GM12801 (cell line): ENCODE measurements around the gene MAS1.

Experiments used
- TF ChIP-seq, protein P1 (sequence below): IDR thresholded peaks from one replicate; pipeline ENCODE4 v1.5.1; 2011; ENCODE audit warnings: control low read depth; ENCODE audit not compliant: insufficient read length; ENCODE audit errors: extremely low read depth

MAS1 gene

DNA sequence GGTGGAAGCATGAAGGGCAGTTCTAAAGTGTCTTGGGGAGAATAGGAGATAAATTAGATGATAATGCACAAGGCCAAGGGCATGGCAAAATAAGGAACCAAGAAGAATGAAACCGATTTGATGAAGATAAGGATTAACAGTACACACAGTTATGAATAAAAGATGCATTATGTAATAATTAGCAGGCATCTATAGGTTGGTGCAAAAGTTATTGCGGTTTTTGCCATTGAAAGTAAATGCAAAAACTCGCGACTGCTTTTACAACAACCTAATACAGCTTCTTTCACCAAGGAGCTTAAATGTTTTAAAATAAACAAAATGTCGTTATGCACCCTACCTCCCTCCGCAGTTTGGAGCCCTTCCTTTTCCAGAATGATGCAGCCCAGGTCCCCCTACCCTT, 29.0 kb downstream of the MAS1 start:
- TF ChIP-seq, protein P1, sequence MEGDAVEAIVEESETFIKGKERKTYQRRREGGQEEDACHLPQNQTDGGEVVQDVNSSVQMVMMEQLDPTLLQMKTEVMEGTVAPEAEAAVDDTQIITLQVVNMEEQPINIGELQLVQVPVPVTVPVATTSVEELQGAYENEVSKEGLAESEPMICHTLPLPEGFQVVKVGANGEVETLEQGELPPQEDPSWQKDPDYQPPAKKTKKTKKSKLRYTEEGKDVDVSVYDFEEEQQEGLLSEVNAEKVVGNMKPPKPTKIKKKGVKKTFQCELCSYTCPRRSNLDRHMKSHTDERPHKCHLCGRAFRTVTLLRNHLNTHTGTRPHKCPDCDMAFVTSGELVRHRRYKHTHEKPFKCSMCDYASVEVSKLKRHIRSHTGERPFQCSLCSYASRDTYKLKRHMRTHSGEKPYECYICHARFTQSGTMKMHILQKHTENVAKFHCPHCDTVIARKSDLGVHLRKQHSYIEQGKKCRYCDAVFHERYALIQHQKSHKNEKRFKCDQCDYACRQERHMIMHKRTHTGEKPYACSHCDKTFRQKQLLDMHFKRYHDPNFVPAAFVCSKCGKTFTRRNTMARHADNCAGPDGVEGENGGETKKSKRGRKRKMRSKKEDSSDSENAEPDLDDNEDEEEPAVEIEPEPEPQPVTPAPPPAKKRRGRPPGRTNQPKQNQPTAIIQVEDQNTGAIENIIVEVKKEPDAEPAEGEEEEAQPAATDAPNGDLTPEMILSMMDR: no peak

DNA sequence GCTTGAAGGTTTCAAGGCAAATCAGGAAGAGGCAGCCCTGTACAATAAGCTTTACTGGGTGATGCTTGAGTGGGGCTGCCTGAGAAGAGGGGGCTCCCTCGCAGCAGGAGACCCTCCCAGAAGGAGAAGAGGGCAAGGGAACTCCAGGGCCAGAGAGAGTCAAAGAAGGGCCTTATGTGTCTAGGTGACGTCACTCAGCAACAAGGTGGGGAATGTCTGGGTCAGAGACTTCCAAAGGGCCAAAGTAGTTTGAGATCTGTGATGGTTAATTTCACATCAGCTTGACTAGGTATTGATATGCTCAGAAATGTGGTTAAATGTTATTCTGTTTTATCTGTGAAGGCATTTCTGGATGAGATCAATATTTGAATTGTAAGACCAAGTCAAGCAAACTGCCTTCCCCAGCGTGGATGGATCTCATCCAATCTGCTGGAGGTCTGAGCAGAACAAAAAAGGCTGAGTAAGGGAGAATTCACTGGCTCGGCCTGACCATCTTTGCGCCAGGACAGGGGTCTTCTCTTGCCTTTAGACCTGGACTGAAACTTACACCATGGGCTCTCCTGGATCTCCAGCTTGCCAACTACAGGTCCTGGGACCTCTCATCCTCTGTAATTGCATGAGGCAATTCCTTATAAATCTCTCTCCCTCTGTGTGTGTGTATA, 35.9 kb downstream of the MAS1 start:
- TF ChIP-seq, protein P1: no peak

DNA sequence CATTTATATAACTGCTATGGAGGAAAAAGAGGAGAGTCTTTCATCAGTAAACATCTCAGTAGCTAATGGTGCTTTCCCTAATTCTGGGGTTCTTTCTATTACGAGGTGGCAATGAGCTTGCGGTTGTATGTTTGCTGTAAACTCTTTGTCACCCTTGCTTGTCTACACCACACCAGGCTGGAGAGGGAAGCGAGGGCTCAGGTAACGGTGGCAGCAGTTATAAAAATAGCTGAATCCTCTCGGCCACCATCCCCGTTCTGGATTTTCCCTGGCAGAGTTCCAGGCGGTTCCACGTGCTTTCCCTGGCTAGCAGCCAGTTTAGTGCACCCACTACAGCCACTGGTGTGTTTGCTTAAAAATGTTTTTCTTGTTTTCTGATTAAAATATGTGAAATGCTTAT, 39.0 kb downstream of the MAS1 start:
- TF ChIP-seq, protein P1: no peak

DNA sequence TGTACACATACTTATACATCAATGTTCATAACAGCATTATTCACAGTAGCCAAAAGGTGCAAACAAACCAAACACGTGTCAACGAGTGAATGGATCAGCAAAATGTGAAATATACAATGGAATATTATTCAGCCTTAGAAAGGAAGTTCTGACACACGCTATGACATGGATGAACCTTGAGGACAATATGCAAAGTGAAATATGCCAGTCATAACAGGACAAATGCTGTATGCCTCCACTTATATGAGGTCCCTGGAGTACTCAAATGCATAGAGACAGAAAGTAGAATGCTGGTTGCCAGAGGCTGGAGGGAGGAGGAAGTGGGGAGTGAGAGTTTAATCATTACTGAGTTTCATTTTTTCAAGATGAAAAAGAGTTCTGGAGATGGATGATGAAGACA, 40.3 kb downstream of the MAS1 start:
- TF ChIP-seq, protein P1: no peak

DNA sequence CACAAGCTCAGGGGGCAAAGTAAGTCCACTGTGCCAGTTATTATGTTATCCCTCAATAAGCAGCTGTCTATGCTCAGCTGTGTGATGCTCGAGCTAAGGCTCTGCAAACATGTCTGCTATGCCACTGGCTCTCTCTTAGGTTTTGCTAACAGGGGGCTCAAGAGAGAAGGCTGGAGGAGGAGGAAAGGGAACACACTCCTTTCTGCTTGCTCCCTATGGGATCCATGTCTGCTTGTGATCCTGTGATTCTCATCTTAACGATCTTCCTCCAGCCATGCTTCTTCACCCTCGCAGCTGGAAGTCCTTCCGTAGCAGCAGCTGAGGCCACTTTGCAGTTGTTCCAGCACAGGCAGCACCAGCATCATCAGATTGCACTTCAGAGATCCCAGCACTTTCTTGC, 41.1 kb downstream of the MAS1 start:
- TF ChIP-seq, protein P1: no peak

DNA sequence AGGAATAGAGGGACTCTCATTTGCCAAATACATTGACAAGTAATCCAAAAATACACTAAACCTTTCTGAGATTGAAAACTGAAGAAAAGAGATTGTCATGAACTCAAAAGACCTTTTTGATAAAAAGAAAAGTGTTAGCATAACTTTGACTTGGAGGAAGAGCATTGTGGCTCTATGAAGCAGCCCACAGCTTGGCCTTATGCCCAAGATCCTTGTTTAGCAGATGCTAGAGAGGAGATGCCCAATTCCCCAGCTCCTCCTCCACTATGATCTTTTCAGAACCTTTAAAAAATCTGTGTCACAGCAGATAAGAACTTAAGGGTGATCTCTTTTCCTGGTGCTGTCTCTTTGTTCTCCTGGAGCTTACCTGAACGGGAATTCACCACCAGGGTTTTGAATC, 42.3 kb downstream of the MAS1 start:
- TF ChIP-seq, protein P1: no peak

DNA sequence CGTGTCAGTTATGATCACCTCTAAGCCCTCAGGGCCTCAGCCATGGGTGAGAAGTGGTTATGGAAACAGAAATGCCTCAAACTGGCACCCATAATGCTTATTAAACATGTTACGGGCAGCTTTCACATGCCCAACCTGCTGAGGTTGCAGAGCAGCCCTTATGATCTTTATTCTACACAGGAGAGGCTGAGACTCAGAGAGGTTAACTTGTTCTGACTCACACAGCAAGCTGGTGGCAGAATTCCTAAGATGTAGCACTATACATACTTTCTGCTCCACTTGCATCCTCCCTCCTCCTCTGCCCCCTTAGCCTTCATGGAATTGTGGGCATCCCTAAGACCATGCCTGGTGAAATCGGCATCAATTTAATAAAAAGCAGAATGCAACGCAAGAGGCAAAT, 43.4 kb downstream of the MAS1 start:
- TF ChIP-seq, protein P1: no peak

DNA sequence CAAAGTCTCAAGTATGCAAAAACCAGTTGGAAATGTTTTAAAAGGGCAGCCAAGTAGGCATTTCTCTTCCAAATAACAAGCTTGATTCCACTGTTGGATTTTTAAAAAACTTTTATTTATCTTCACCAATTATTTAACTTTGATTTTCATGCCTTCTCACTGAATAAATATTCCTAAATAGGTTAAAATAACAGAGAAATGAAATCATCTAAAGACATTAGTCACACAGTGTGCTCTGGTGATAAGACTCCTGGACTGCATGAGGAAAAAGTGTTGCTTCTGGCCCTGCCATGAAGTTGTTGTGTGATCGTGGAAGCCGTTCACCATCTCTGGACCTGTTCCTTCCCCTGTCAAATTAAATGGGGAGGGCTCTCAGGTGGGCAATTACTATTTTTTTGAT, 44.3 kb downstream of the MAS1 start:
- TF ChIP-seq, protein P1: no peak
